ENCODE data around the gene TMEM39A.

The TMEM39A gene

GRCh38 chr3:119400466-119400865 lies 62.9 kb downstream of the TMEM39A start:
- no peak overlapping the region for H3K4me3 ChIP-seq (ENCODE audit: control insufficient read depth, low read depth, low read length)
- TF ChIP-seq CTCF (IDR thresholded peaks at IDR 0.05; ENCODE audit: control insufficient read depth, insufficient read depth, low read depth, low read length, missing control alignments) = no peak
- no peak for DNase-seq (ENCODE audit: low read depth)

DNA sequence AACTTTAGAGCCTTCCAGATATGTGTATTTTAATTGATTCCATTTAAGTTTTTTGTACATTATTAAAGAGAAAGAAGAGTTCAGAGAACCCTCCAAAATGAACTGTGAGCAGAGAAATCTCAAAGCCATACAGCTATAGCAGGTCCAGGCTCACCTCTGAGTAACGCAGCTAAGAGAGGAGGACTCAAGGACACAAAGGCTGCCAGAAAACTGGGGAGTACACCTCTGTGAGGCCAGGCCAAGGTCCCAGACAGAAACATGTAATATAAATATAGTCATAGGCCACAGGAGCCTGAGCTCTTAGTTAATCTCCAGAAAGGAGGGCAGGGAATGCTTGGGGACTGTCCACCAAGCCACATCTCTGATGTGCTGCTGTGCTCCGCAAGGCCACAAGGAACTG lies 66.5 kb downstream of the TMEM39A start:
- no peak for DNase-seq (ENCODE audit: low read depth)
- H3K4me3 ChIP-seq (ENCODE audit: control insufficient read depth, low read depth, low read length) = no peak overlapping the region
- TF ChIP-seq CTCF (IDR thresholded peaks at IDR 0.05; ENCODE audit: control insufficient read depth, insufficient read depth, low read depth, low read length, missing control alignments) = no peak

DNA sequence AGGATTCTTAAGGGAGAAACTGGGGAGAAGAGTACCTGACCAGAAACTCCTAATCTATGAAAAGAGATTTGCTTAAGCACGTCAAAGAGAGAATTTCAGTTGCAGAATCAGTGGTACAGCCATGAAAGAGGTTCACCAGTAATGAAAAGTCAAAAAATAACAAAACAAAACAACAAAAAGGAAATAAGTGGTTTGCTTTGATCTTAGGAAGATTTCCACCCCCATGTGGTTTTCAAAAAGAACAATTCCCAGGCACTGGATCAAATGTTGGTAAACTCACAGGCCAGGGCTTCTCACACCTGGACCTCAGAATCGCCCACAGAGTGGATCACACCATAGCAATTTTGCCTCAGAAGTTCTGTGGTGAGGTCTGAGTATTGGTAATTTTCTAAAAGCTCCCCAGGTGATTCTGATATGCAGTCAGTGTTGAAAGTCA lies 67.5 kb downstream of the TMEM39A start:
- TF ChIP-seq CTCF (IDR thresholded peaks at IDR 0.05; ENCODE audit: control insufficient read depth, insufficient read depth, low read depth, low read length, missing control alignments) = no peak
- DNase-seq (ENCODE audit: low read depth) = no peak
- H3K4me3 ChIP-seq (ENCODE audit: control insufficient read depth, low read depth, low read length) = no peak overlapping the region

DNA sequence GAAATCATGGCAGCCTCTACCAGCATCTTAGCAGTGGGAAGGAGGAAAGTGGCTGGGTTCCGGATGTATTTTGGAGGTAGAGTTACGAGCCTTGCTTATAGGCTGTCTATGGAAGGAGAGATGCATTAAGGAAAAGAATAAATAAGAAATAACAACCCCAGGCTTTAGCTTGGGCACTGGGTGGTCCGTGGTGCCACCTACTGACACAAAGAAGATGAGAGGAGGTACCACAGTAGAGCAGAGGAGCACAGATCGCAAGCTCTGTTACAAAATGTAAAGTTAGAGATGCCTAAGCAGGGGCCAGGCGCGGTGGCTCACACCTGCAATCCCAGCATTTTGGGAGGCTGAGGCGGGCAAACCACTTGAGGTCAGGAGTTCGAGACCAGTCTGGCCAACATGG lies 74.8 kb downstream of the TMEM39A start:
- H3K4me3 ChIP-seq (ENCODE audit: control insufficient read depth, low read depth, low read length) = no peak overlapping the region
- DNase-seq (ENCODE audit: low read depth) = no peak
- peak; percentile 18 for TF ChIP-seq CTCF (IDR thresholded peaks at IDR 0.05; ENCODE audit: control insufficient read depth, insufficient read depth, low read depth, low read length, missing control alignments)

DNA sequence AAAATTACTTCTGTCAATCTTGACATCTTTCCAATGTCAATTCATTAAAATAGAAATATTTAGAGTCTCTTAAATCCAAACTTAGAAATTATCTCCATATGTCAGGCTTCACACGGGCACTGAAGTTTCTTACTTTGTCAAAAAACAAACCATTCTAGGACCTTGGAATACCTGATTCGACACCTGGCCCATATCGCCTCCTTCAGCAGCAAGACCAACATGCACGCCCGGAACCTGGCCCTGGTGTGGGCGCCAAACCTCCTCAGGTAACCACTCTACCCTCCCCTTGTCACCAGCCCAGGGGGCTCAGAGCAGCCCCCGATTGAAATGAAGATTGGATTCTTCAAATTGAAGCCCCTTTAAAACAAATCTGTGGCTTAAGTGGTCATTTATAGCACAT lies 81.3 kb downstream of the TMEM39A start:
- no peak for TF ChIP-seq CTCF (IDR thresholded peaks at IDR 0.05; ENCODE audit: control insufficient read depth, insufficient read depth, low read depth, low read length, missing control alignments)
- no peak for DNase-seq (ENCODE audit: low read depth)

DNA sequence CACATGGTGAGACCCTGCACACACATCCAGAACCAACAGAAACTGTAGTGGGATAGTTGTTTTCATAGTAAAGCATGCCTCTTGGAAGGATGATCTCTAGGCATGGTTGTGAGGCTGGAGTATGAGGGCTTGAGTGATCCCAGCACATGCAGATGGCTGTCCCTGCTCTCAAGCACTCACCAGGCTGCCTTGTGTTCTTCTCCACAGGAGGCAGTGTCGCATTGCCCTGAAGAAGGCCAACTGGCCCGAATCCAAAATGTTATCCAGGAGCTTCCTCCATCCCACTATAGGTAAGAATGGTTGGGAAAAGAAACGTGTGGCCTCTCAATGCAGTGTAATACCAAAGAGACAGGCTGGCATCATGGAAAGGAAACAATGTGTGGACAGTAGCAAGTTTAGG lies 82.7 kb downstream of the TMEM39A start:
- DNase-seq (ENCODE audit: low read depth) = no peak
- H3K4me3 ChIP-seq (ENCODE audit: control insufficient read depth, low read depth, low read length) = no peak overlapping the region
- TF ChIP-seq CTCF (IDR thresholded peaks at IDR 0.05; ENCODE audit: control insufficient read depth, insufficient read depth, low read depth, low read length, missing control alignments) = no peak

More for the DNA sequence above, 81.3 kb downstream of the TMEM39A start:
- no peak overlapping the region for H3K4me3 ChIP-seq (ENCODE audit: control insufficient read depth, low read depth, low read length)

Data from AG09309 (cell line).